Esophagus muscularis mucosa (tissue), 4 donors: ENCODE measurements around the gene AMHR2. TPM values are rescaled to one million over a fixed set of nuclear protein-coding genes. Genes with fewer than 3 reads are reported as not detected.
"Not testable (repeated sequence)": the region's sequence is repeated elsewhere in the genome, so short reads cannot be mapped to it uniquely, and the experiment has no call there.

ENCODE experiments used
- DNase-seq: peaks from one replicate; pipeline ENCODE4 v3.0.0-alpha.2; 2017; ENCODE audit errors: extremely low spot score
- H3K27ac ChIP-seq, 4 donors: fragments of 200-600 bp; sonication (generic); replicated peaks in 1 of 4; 1 replicate in 3 of 4; 2 replicates in 1 of 4; pipeline ENCODE4 v1.5.1; 2016 to 2019; ENCODE audit warnings: mild to moderate bottlenecking in 1 of 4
- H3K27me3 ChIP-seq, 4 donors: fragments of 200-600 bp; sonication (generic); one replicate each; pipeline versions ENCODE4 v1.5.1 to v1.6.0; 2016 to 2019
- H3K36me3 ChIP-seq, 4 donors: fragments of 200-600 bp; sonication (generic); one replicate each; pipeline ENCODE4 v1.5.1; 2016 to 2019
- H3K4me1 ChIP-seq, 4 donors: fragments of 200-600 bp; sonication (generic); one replicate each; pipeline ENCODE4 v1.5.1; 2016 to 2019
- H3K4me3 ChIP-seq, 4 donors: fragments of 200-600 bp; sonication (generic); 1 replicate in 2 of 4; 2 replicates in 2 of 4; pipeline ENCODE4 v1.5.1; 2016 to 2019; ENCODE audit warnings: mild to moderate bottlenecking in 4 of 4, moderate library complexity in 1 of 4
- H3K9me3 ChIP-seq, 4 donors: fragments of 200-600 bp; sonication (generic); 1 replicate in 3 of 4; 2 replicates in 1 of 4; pipeline ENCODE4 v1.5.1; 2016 to 2019
- CTCF ChIP-seq, 3 experiments: fragments of 200-600 bp in 2 of 3; fragments of 450-650 bp in 1 of 3; sonication (generic) in 2 of 3; IDR thresholded peaks; one replicate each; pipeline ENCODE4 v1.5.1; 2017 to 2019; ENCODE audit warnings: antibody characterized with exemption in 3 of 3, mild to moderate bottlenecking in 2 of 3, moderate library complexity in 1 of 3
- EP300 ChIP-seq: sonication (generic); formaldehyde crosslinking; IDR thresholded peaks from one replicate; pipeline ENCODE4 v1.6.1; 2017; ENCODE audit warnings: antibody characterized with exemption
- POLR2A ChIP-seq: fragments of 450-650 bp; IDR thresholded peaks from one replicate; pipeline ENCODE4 v1.6.1; 2017; ENCODE audit warnings: antibody characterized with exemption, moderate library complexity, mild to moderate bottlenecking, low read depth
- POLR2AphosphoS5 ChIP-seq, 2 donors: sonication (generic); formaldehyde crosslinking; IDR thresholded peaks; one replicate each; pipeline ENCODE4 v1.6.1; 2017; ENCODE audit warnings: antibody characterized with exemption in 2 of 2
- WGBS: methylation state at CpG from one replicate; pipeline ENCODE4 v1.1.5; 2018; 5-methylcytosine and 5-hydroxymethylcytosine counted together
- intact Hi-C: fragments of 100-400 bp; cut with DNase I; formaldehyde crosslinking; loops from one replicate; pipeline ENCODE4 v1.15.1; 2023
- total RNA-seq, 4 donors: library from RNA; depleted of rRNA; stranded (reverse); fragments of >200 nt; gene quantifications; one replicate each; pipeline versions ENCODE4 v1.1.0 to v1.2.1, GENCODE V29; 2016

The AMHR2 gene
- total RNA-seq, 4 donors from 2014 or later, result 0.33 to 0.92 TPM; not detected in 2

GRCh38 chr12:53419756-53420155, 3.9 kb upstream of the AMHR2 start:
- no peak overlapping the region for H3K27ac ChIP-seq
- no peaks in the 10 kb centered on the region for H3K36me3 ChIP-seq
- no peaks in the 10 kb centered on the region for H3K9me3 ChIP-seq
- no peak for DNase-seq
- peaks cover 19 to 29% (median 21%) of the 10 kb centered on the region in 4 donors for H3K4me1 ChIP-seq
- intact Hi-C loops, result no loop called here
- no peak for TF ChIP-seq EP300
- TF ChIP-seq POLR2A, result no peak
- no peak for TF ChIP-seq CTCF (IDR thresholded peaks at IDR 0.05)
- TF ChIP-seq POLR2AphosphoS5 (IDR thresholded peaks at IDR 0.05), result no peak
- no peaks in the 10 kb centered on the region for H3K27me3 ChIP-seq
- 85% methylated on average over 2 of the region's 2 CpGs for WGBS
- H3K4me3 ChIP-seq, result no peak overlapping the region

DNA sequence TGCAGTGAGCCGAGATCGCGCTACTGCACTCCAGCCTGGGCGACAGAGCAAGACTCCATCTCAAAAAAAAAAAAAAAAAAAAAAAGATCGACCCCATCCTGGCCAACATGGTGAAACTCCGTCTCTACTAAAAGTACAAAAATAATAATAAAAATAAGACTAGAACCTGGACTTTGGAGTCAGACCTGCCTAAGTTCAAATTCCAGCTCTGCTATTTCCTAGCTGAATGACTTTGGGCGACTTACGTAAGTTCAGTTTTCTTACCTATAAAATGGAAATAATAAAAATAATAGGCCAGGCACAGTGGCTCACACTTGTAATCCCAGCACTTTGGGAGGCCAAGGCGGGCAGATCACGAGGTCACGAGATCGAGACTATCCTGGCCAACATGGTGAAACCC, 1.4 kb upstream of the AMHR2 start:
- H3K4me1 ChIP-seq, H3K36me3 ChIP-seq, DNase-seq, H3K27me3 ChIP-seq, H3K27ac ChIP-seq, H3K4me3 ChIP-seq, intact Hi-C loops, H3K9me3 ChIP-seq: not testable (repeated sequence)
- WGBS, result 89% methylated on average over 9 of the region's 12 CpGs

DNA sequence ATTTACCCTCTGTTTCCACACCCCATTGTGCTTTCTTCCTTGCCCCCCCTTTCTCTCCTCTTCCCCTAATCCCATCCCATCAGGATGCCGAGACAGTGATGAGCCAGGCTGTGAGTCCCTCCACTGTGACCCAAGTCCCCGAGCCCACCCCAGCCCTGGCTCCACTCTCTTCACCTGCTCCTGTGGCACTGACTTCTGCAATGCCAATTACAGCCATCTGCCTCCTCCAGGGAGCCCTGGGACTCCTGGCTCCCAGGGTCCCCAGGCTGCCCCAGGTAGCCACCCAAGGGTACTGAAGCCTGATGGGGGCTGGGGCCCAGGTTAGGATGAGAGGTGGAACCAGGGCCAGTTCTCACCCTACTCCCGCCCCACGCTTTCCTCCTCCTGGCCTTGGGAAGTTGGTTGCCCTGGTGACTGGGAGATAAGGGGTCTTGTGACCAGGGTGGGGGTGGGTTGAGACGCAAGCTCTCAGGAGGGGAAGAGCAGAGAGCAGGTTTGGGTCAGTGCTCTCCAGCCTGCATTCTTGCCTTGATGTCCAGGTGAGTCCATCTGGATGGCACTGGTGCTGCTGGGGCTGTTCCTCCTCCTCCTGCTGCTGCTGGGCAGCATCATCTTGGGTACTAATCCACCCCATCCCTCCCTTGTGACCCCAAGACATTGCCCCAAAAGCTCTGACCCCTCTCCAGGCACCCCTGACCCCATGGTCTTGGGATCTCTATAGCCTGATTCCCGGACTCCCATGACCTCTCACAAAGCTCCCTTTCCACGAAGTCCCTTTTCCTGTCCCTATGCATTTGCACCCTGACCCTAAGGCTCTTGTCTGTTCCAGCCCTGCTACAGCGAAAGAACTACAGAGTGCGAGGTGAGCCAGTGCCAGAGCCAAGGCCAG, 1.2 kb downstream of the AMHR2 start:
- H3K27ac ChIP-seq, result no peak overlapping the region
- no peaks in the 10 kb centered on the region for H3K27me3 ChIP-seq
- DNase-seq, result no peak
- no peaks in the 10 kb centered on the region for H3K36me3 ChIP-seq
- H3K4me1 ChIP-seq, result peaks cover 7 to 9% (median 8%) of the 10 kb centered on the region in 4 donors
- TF ChIP-seq EP300, result no peak
- no peak for TF ChIP-seq CTCF (IDR thresholded peaks at IDR 0.05)
- no peak for TF ChIP-seq POLR2A
- no peak for TF ChIP-seq POLR2AphosphoS5 (IDR thresholded peaks at IDR 0.05)
- H3K9me3 ChIP-seq, result no peaks in the 10 kb centered on the region
- no peak overlapping the region for H3K4me3 ChIP-seq
- WGBS, result 88% methylated on average over 9 of the region's 9 CpGs
- intact Hi-C loops, result no loop called here

- WGBS, result 76% methylated on average over 10 of the region's 11 CpGs
- intact Hi-C loops, result no loop called here
Measured at GRCh38 chr12:53425515-53426150, 2.0 kb downstream of the AMHR2 start.

DNA sequence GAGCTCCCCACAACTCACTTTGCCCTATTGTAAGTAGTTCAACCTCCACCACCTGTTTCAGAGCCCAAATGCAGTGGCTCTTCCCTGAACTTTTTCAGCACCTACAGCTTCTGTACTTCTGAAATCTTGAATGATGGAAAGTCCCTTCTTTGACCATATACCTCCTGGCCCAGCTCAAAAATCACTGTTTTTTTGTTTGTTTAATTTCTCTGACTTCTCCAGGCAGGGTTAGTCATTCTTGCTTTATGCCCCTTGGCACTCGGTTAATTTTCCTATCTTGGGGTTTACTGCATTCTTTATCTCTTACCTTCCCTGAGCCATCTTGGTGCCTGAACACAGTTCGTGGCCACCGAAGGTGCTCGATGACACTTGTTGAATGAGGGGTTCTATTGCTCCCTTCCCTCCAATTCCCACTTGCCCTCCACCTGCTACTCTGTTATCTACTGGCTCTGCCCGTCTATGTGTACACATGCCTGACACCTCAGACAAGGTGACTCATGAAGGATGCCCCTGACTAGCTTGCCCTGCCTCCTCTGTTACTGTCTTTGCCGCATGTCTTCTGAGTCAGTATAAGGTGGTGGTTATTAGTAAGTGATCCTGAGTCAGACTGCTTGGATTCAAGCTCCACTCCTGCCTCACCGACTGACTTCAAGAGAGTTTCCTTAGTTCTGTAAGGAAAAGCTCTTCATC, 4.4 kb downstream of the AMHR2 start:
- WGBS, result 85% methylated on average over 7 of the region's 7 CpGs
- intact Hi-C loops, result no loop called here

More at GRCh38 chr12:53425515-53426150, 2.0 kb downstream of the AMHR2 start:
- H3K9me3 ChIP-seq, result no peaks in the 10 kb centered on the region
- no peak for DNase-seq
- no peak overlapping the region for H3K4me3 ChIP-seq
- H3K27me3 ChIP-seq, result no peaks in the 10 kb centered on the region
- no peak for TF ChIP-seq EP300
- H3K4me1 ChIP-seq, result peaks cover 7 to 9% (median 8%) of the 10 kb centered on the region in 4 donors
- no peaks in the 10 kb centered on the region for H3K36me3 ChIP-seq
- H3K27ac ChIP-seq, result no peak overlapping the region

More for the DNA sequence above, 4.4 kb downstream of the AMHR2 start:
- Histone ChIP-seq H3K27ac (no peak overlapping the region), H3K27me3 (no peaks in the 10 kb centered on the region), H3K36me3 (no peaks in the 10 kb centered on the region), H3K4me3 (no peak overlapping the region), H3K4me1 (no peaks in the 10 kb centered on the region), H3K9me3 (no peaks in the 10 kb centered on the region)
- DNase-seq, result no peak
- TF ChIP-seq CTCF (IDR thresholded peaks at IDR 0.05), result no peak
- TF ChIP-seq POLR2AphosphoS5 (IDR thresholded peaks at IDR 0.05), result no peak
- no peak for TF ChIP-seq POLR2A
- TF ChIP-seq EP300, result no peak
